ENCODE data around the gene ATG9A. TPM values are rescaled to one million over a fixed set of nuclear protein-coding genes. Genes with fewer than 3 reads are reported as not detected.

ATG9A gene
- total RNA-seq, 1 donor from 2014 or later: 79.4 TPM

- DNase-seq (ENCODE audit: missing footprints) (no peak), ATAC-seq (peak; percentile 5)
- intact Hi-C loops (cut with DNase I): loop anchor here (2.0 kb wide), 1 partner anchor 22 kb away; no protein-coding TSS in a partner anchor
These were observed 25.3 kb upstream of the ATG9A start for GRCh38 chr2:219254590-219255201.

GRCh38 chr2:219253753-219254589 lies 24.5 kb upstream of the ATG9A start, which contains the start of gene TUBA4A:
Gene TUBA4A, minus strand, starts transcription at chr2:219253918. Its CDS starts 60 bp downstream, at chr2:219253858.
- peak; percentile 92 for ATAC-seq
- intact Hi-C loops (cut with DNase I): loop anchor here (2.0 kb wide), 3 partner anchors 23 to 77 kb away; partner anchors contain the start of gene CNPPD1

GRCh38 chr2:219252900-219253752 lies 23.7 kb upstream of the ATG9A start, which contains the start of gene TUBA4B:
Gene TUBA4B, plus strand, starts transcription at chr2:219253243. Its CDS starts 165 bp downstream, at chr2:219253408.
- ATAC-seq (peak; percentile 38), DNase-seq (ENCODE audit: missing footprints) (no peak)
- intact Hi-C loops (cut with DNase I): loop anchor here (2.0 kb wide), 2 partner anchors 42 to 76 kb away; partner anchors contain the start of gene CNPPD1

More at GRCh38 chr2:219253753-219254589, 24.5 kb upstream of the ATG9A start, which contains the start of gene TUBA4A:
- peak; percentile 95 for DNase-seq (ENCODE audit: missing footprints)

GRCh38 chr2:219252570-219252899 lies 23.1 kb upstream of the ATG9A start:
- intact Hi-C loops (cut with DNase I): loop anchor here (2.0 kb wide), 2 partner anchors 42 to 76 kb away; partner anchors contain the start of gene CNPPD1
- no peak for ATAC-seq

GRCh38 chr2:219252084-219252483 lies 22.6 kb upstream of the ATG9A start:
- ATAC-seq (no peak), DNase-seq (ENCODE audit: missing footprints) (no peak)
- intact Hi-C loops (cut with DNase I): loop anchor here (2.0 kb wide), 2 partner anchors 43 to 75 kb away; partner anchors contain the start of gene CNPPD1

More at GRCh38 chr2:219252570-219252899, 23.1 kb upstream of the ATG9A start:
- no peak for DNase-seq (ENCODE audit: missing footprints)

GRCh38 chr2:219251656-219252055 lies 22.2 kb upstream of the ATG9A start:
- intact Hi-C loops (cut with DNase I): loop anchor here (2.0 kb wide), 2 partner anchors 43 to 75 kb away; partner anchors contain the start of gene CNPPD1
- no peak for ATAC-seq
- no peak for DNase-seq (ENCODE audit: missing footprints)

- DNase-seq (ENCODE audit: missing footprints): no peak
- ATAC-seq: no peak
- intact Hi-C loops (cut with DNase I): no loop called here
These were observed 20.8 kb upstream of the ATG9A start for GRCh38 chr2:219250049-219250781.

GRCh38 chr2:219249203-219249980 lies 20.0 kb upstream of the ATG9A start:
- ATAC-seq (peak; percentile 43), DNase-seq (ENCODE audit: missing footprints) (peak; percentile 80)
- intact Hi-C loops (cut with DNase I): no loop called here

GRCh38 chr2:219248845-219249202 lies 19.4 kb upstream of the ATG9A start:
- ATAC-seq (no peak), DNase-seq (ENCODE audit: missing footprints) (no peak)
- intact Hi-C loops (cut with DNase I): no loop called here

- DNase-seq (ENCODE audit: missing footprints) (no peak), ATAC-seq (no peak)
- intact Hi-C loops (cut with DNase I): no loop called here
These were observed 18.5 kb upstream of the ATG9A start for GRCh38 chr2:219247678-219248642.

- ATAC-seq: no peak
- no peak for DNase-seq (ENCODE audit: missing footprints)
- intact Hi-C loops (cut with DNase I): no loop called here
These were observed 17.1 kb upstream of the ATG9A start for GRCh38 chr2:219246559-219246958.

- no peak for ATAC-seq
- no peak for DNase-seq (ENCODE audit: missing footprints)
- intact Hi-C loops (cut with DNase I): no loop called here
These were observed 16.4 kb upstream of the ATG9A start for GRCh38 chr2:219245899-219246230.

GRCh38 chr2:219245148-219245898 lies 15.9 kb upstream of the ATG9A start, which contains the start of the genes GLB1L and STK16:
Gene GLB1L, minus strand, starts transcription at chr2:219245444. Its CDS starts 1,871 bp downstream, at chr2:219243573.
Gene STK16, plus strand, starts transcription at chr2:219245479. Its CDS starts 521 bp downstream, at chr2:219246000.
- ATAC-seq (peak; percentile 93), DNase-seq (ENCODE audit: missing footprints) (peak; percentile 96)
- intact Hi-C loops (cut with DNase I): no loop called here

GRCh38 chr2:219244789-219245147 lies 15.3 kb upstream of the ATG9A start:
- DNase-seq (ENCODE audit: missing footprints) (no peak), ATAC-seq (no peak)
- intact Hi-C loops (cut with DNase I): no loop called here

- intact Hi-C loops (cut with DNase I): no loop called here
- DNase-seq (ENCODE audit: missing footprints) (no peak), ATAC-seq (no peak)
These were observed 13.9 kb upstream of the ATG9A start for GRCh38 chr2:219243291-219243761.

All from Right ventricle myocardium inferior (tissue), 1 donor.